HEK293T (cell line): ENCODE measurements around the gene BHMT2.

ENCODE experiments used
- CTCF ChIA-PET: fragments of 350-600 bp; formaldehyde crosslinking; extraction: SDS; loops from one replicate; lab custom pipeline; 2021; ENCODE audit warnings: antibody characterized with exemption, inconsistent platforms; lab: Yijun Ruan, JAX
- POLR2A ChIA-PET: fragments of 350-600 bp; formaldehyde crosslinking; extraction: SDS; loops from one replicate; lab custom pipeline; 2020; ENCODE audit warnings: antibody characterized with exemption, inconsistent platforms; lab: Yijun Ruan, JAX
- DNase-seq: peaks from one replicate; pipeline ENCODE4 v3.0.0; 2012; ENCODE audit warnings: mixed read lengths; ENCODE audit errors: extremely low spot score
- ARNT ChIP-seq: fragments of 450-650 bp; IDR thresholded peaks from 2 replicates; pipeline ENCODE4 v1.6.1; 2017; ENCODE audit warnings: mild to moderate bottlenecking
- BHLHE40 ChIP-seq: fragments of 450-650 bp; IDR thresholded peaks from 2 replicates; pipeline ENCODE4 v1.6.1; 2016; ENCODE audit warnings: mild to moderate bottlenecking, moderate library complexity, borderline replicate concordance
- CTBP1 ChIP-seq: fragments of 450-650 bp; IDR thresholded peaks from 2 replicates; pipeline ENCODE4 v1.6.1; 2016; ENCODE audit warnings: borderline replicate concordance
- ELF4 ChIP-seq: fragments of 450-650 bp; IDR thresholded peaks from 2 replicates; pipeline ENCODE4 v1.6.1; 2017; ENCODE audit warnings: antibody characterized with exemption
- FOXA1 ChIP-seq: fragments of 450-650 bp; IDR thresholded peaks from 2 replicates; pipeline ENCODE4 v1.6.1; 2016; ENCODE audit warnings: mild to moderate bottlenecking
- FOXK2 ChIP-seq: fragments of 450-650 bp; IDR thresholded peaks from 2 replicates; pipeline ENCODE4 v1.6.1; 2016; ENCODE audit warnings: mild to moderate bottlenecking
- FOXM1 ChIP-seq: fragments of 450-650 bp; IDR thresholded peaks from 2 replicates; pipeline ENCODE4 v1.6.1; 2017; ENCODE audit warnings: mild to moderate bottlenecking, borderline replicate concordance
- HDGF ChIP-seq: fragments of 450-650 bp; IDR thresholded peaks from 2 replicates; pipeline ENCODE4 v1.6.1; 2017; ENCODE audit warnings: antibody characterized with exemption, borderline replicate concordance
- L3MBTL2 ChIP-seq: fragments of 450-650 bp; conservative IDR thresholded peaks from 2 replicates; pipeline ENCODE4 v1.6.1; 2016; ENCODE audit warnings: mild to moderate bottlenecking
- LEF1 ChIP-seq: fragments of 450-650 bp; IDR thresholded peaks from 2 replicates; pipeline ENCODE4 v1.6.1; 2017; ENCODE audit warnings: mild to moderate bottlenecking, borderline replicate concordance
- NFRKB ChIP-seq: fragments of 450-650 bp; IDR thresholded peaks from 2 replicates; pipeline ENCODE4 v1.6.1; 2016; ENCODE audit warnings: mild to moderate bottlenecking, moderate library complexity
- PKNOX1 ChIP-seq: fragments of 450-650 bp; IDR thresholded peaks from 2 replicates; pipeline ENCODE4 v1.6.1; 2016
- SP1 ChIP-seq: fragments of 450-650 bp; IDR thresholded peaks from 2 replicates; pipeline ENCODE4 v1.6.1; 2017
- SUZ12 ChIP-seq: fragments of 450-650 bp; IDR thresholded peaks from 2 replicates; pipeline ENCODE4 v1.6.1; 2016; ENCODE audit warnings: mild to moderate bottlenecking
- TARDBP ChIP-seq: fragments of 450-650 bp; IDR thresholded peaks from 2 replicates; pipeline ENCODE4 v1.6.1; 2016
- ZNF384 ChIP-seq: fragments of 450-650 bp; IDR thresholded peaks from 2 replicates; pipeline ENCODE4 v1.6.1; 2016

Gene BHMT2

GRCh38 chr5:79050498-79050897 lies 19.1 kb upstream of the BHMT2 start:
- DNase-seq: no peak
- CTCF ChIA-PET: no interaction called here
- POLR2A ChIA-PET: no interaction called here
- TF ChIP-seq SP1 (no peak), NFRKB (no peak), FOXK2 (no peak), BHLHE40 (no peak)

- ChIA-PET POLR2A (no interaction called here), CTCF (no interaction called here)
- DNase-seq: no peak
- TF ChIP-seq TARDBP (no peak), SP1 (no peak), FOXA1 (no peak), L3MBTL2 (no peak), ELF4 (no peak)
Observed at GRCh38 chr5:79053321-79053720, 16.2 kb upstream of the BHMT2 start.

GRCh38 chr5:79055017-79055416 lies 14.6 kb upstream of the BHMT2 start:
- DNase-seq: no peak
- TF ChIP-seq SUZ12 (no peak), NFRKB (no peak), SP1 (no peak), ELF4 (no peak), BHLHE40 (no peak), FOXA1 (no peak), ZNF384 (no peak)
- ChIA-PET CTCF (no interaction called here), POLR2A (no interaction called here)

GRCh38 chr5:79056847-79057246 lies 12.7 kb upstream of the BHMT2 start:
- TF ChIP-seq ARNT (no peak), L3MBTL2 (no peak), NFRKB (no peak), SP1 (no peak), FOXM1 (no peak), ELF4 (no peak), FOXA1 (no peak), ZNF384 (no peak), SUZ12 (no peak), BHLHE40 (no peak), CTBP1 (no peak), HDGF (no peak), TARDBP (no peak)
- POLR2A ChIA-PET: no interaction called here
- CTCF ChIA-PET: no interaction called here
- no peak for DNase-seq

GRCh38 chr5:79059674-79060073 lies 9.9 kb upstream of the BHMT2 start:
- ChIA-PET POLR2A (no interaction called here), CTCF (interaction anchor here (0.9 kb wide), 1 partner anchor 73 kb away, joined by 3 read pairs; no protein-coding TSS in a partner anchor)
- TF ChIP-seq TARDBP (no peak), ELF4 (no peak), SUZ12 (no peak), HDGF (no peak), CTBP1 (no peak), FOXA1 (no peak), NFRKB (no peak), ZNF384 (no peak), ARNT (no peak), LEF1 (no peak), BHLHE40 (no peak), L3MBTL2 (no peak), PKNOX1 (no peak), SP1 (no peak), FOXK2 (no peak), FOXM1 (no peak)

GRCh38 chr5:79062436-79062835 lies 7.1 kb upstream of the BHMT2 start:
- TF ChIP-seq L3MBTL2: no peak
- TF ChIP-seq CTBP1: no peak
- TF ChIP-seq FOXA1: no peak
- no peak for TF ChIP-seq ARNT
- TF ChIP-seq FOXM1: no peak
- TF ChIP-seq NFRKB: no peak
- no peak for TF ChIP-seq ELF4
- no peak for TF ChIP-seq TARDBP
- no peak for TF ChIP-seq LEF1
- TF ChIP-seq FOXK2: no peak
- TF ChIP-seq SP1: no peak
- TF ChIP-seq ZNF384: no peak
- TF ChIP-seq HDGF: no peak
- no peak for TF ChIP-seq SUZ12
- no peak for TF ChIP-seq PKNOX1
- no peak for TF ChIP-seq BHLHE40
- ChIA-PET CTCF (interaction anchor here (0.6 to 1.4 kb wide), 2 partner anchors 37 to 99 kb away, joined by 3 to 6 read pairs; no protein-coding TSS in a partner anchor), POLR2A (no interaction called here)
- DNase-seq: no peak

More at GRCh38 chr5:79059674-79060073, 9.9 kb upstream of the BHMT2 start:
- DNase-seq: no peak

- ChIA-PET CTCF (no interaction called here), POLR2A (no interaction called here)
- DNase-seq: no peak
- TF ChIP-seq ARNT: no peak
- TF ChIP-seq SUZ12: no peak
- no peak for TF ChIP-seq FOXM1
- no peak for TF ChIP-seq NFRKB
- no peak for TF ChIP-seq BHLHE40
- TF ChIP-seq TARDBP: no peak
- no peak for TF ChIP-seq SP1
- TF ChIP-seq FOXA1: no peak
- no peak for TF ChIP-seq FOXK2
- no peak for TF ChIP-seq L3MBTL2
Observed at GRCh38 chr5:79070350-79070667, 742 bp downstream of the BHMT2 start.
